ENCODE measurements around the gene OTUB2.

DNA sequence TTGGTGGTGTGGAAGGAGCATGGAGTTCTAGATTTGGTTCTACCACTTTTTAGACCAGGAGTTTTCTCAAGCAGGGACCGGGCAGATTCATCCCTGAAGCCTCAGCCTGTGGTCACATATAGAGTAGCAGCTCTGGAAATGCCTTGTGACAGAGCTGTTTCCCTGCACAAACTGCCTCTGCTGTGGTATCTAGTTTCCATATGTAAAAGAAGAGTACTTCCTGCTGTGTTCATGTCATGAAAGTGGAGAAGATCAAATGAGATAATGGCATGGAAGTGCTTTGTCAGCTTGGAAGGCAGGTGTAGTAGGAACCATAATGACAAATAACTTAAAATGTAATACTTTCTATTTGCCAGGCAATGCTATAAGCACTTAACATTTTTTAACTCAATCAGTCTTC is 26.1 kb downstream of the OTUB2 start:
- TF ChIP-seq, protein P1, sequence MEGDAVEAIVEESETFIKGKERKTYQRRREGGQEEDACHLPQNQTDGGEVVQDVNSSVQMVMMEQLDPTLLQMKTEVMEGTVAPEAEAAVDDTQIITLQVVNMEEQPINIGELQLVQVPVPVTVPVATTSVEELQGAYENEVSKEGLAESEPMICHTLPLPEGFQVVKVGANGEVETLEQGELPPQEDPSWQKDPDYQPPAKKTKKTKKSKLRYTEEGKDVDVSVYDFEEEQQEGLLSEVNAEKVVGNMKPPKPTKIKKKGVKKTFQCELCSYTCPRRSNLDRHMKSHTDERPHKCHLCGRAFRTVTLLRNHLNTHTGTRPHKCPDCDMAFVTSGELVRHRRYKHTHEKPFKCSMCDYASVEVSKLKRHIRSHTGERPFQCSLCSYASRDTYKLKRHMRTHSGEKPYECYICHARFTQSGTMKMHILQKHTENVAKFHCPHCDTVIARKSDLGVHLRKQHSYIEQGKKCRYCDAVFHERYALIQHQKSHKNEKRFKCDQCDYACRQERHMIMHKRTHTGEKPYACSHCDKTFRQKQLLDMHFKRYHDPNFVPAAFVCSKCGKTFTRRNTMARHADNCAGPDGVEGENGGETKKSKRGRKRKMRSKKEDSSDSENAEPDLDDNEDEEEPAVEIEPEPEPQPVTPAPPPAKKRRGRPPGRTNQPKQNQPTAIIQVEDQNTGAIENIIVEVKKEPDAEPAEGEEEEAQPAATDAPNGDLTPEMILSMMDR (conservative IDR thresholded peaks at IDR 0.05; ENCODE audit: low read length): no peak
- no peak for TF ChIP-seq EZH2phosphoT487 (IDR thresholded peaks at IDR 0.05; ENCODE audit: borderline replicate concordance, low read depth, low read length)
